SK-N-SH treated with all-trans-retinoic acid at 6 μM for 48 hours (cell line): ENCODE results near the gene AFG1L.

Experiments
- ATAC-seq: fragments of 200-7000 bp; cut with Tn5 transposase; 3 replicates; pipeline ENCODE4 v1.9.1; 2020; ENCODE audit warnings: mild to moderate bottlenecking, moderate library complexity
- BACH2 ChIP-seq: fragments of 250-450 bp; sonication (Bioruptor Pico); IDR thresholded peaks from 2 replicates; pipeline ENCODE4 v1.9.0; 2021; ENCODE audit warnings: mild to moderate bottlenecking, borderline replicate concordance
- ESRRG ChIP-seq: fragments of 250-450 bp; sonication (Bioruptor Pico); IDR thresholded peaks from 2 replicates; pipeline ENCODE4 v1.6.1; 2021; ENCODE audit warnings: mild to moderate bottlenecking
- GLIS3 ChIP-seq: fragments of 250-450 bp; sonication (Bioruptor Pico); IDR thresholded peaks from 2 replicates; pipeline ENCODE4 v1.5.0; 2020; ENCODE audit warnings: mild to moderate bottlenecking, moderate library complexity
- ISL1 ChIP-seq: fragments of 250-450 bp; sonication (Bioruptor Pico); IDR thresholded peaks from 2 replicates; pipeline ENCODE4 v2.1.2; 2022; ENCODE audit warnings: mild to moderate bottlenecking, moderate library complexity
- OSR1 ChIP-seq: fragments of 250-450 bp; sonication (Bioruptor Pico); IDR thresholded peaks from 2 replicates; pipeline ENCODE4 v1.8.0; 2022; ENCODE audit warnings: moderate library complexity, mild to moderate bottlenecking, inconsistent platforms
- PPARA ChIP-seq: fragments of 250-450 bp; sonication (Bioruptor Pico); IDR thresholded peaks from 2 replicates; pipeline ENCODE4 v1.5.0; 2020; ENCODE audit warnings: mild to moderate bottlenecking, borderline replicate concordance
- RARB ChIP-seq: fragments of 250-450 bp; sonication (Bioruptor Pico); IDR thresholded peaks from 2 replicates; pipeline ENCODE4 v1.8.0; 2021; ENCODE audit warnings: mild to moderate bottlenecking, moderate library complexity
- TCF4 ChIP-seq: fragments of 250-450 bp; sonication (Bioruptor Pico); IDR thresholded peaks from 2 replicates; pipeline ENCODE4 v1.8.0; 2021; ENCODE audit warnings: mild to moderate bottlenecking, moderate library complexity, borderline replicate concordance
- ZC3H10 ChIP-seq: fragments of 250-450 bp; sonication (Bioruptor Pico); IDR thresholded peaks from 2 replicates; pipeline ENCODE4 v1.5.1; 2021; ENCODE audit warnings: mild to moderate bottlenecking, moderate library complexity
- ZNF565 ChIP-seq: fragments of 450-650 bp; formaldehyde crosslinking; conservative IDR thresholded peaks from 2 replicates; pipeline ENCODE4 v1.5.0; 2020; ENCODE audit warnings: low read depth, mild to moderate bottlenecking, moderate library complexity
- ZNF70 ChIP-seq: fragments of 450-650 bp; formaldehyde crosslinking; IDR thresholded peaks from 2 replicates; pipeline ENCODE4 v1.5.0; 2020; ENCODE audit warnings: mild to moderate bottlenecking, moderate library complexity
- ZNF8 ChIP-seq: fragments of 450-650 bp; formaldehyde crosslinking; IDR thresholded peaks from 2 replicates; pipeline ENCODE4 v1.5.0; 2020; ENCODE audit warnings: mild to moderate bottlenecking, moderate library complexity
- TF ChIP-seq, protein P1 (sequence below): fragments of 250-450 bp; sonication (Bioruptor Pico); IDR thresholded peaks from 2 replicates; pipeline ENCODE4 v1.5.1; 2020; ENCODE audit warnings: low read depth, mild to moderate bottlenecking, moderate library complexity
- TF ChIP-seq, protein P2 (sequence below): fragments of 250-450 bp; sonication (Bioruptor Pico); IDR thresholded peaks from 2 replicates; pipeline ENCODE4 v1.8.0; 2021; ENCODE audit warnings: low read depth, mild to moderate bottlenecking, moderate library complexity, borderline replicate concordance
- TF ChIP-seq, protein P3 (sequence below): fragments of 250-450 bp; sonication (Bioruptor Pico); IDR thresholded peaks from 2 replicates; pipeline ENCODE4 v1.5.0; 2020; ENCODE audit warnings: mild to moderate bottlenecking, moderate library complexity
- TF ChIP-seq, protein P4 (sequence below): fragments of 250-450 bp; sonication (Bioruptor Pico); IDR thresholded peaks from 2 replicates; pipeline ENCODE4 v1.5.1; 2021; ENCODE audit warnings: mild to moderate bottlenecking, moderate library complexity

Gene AFG1L

DNA sequence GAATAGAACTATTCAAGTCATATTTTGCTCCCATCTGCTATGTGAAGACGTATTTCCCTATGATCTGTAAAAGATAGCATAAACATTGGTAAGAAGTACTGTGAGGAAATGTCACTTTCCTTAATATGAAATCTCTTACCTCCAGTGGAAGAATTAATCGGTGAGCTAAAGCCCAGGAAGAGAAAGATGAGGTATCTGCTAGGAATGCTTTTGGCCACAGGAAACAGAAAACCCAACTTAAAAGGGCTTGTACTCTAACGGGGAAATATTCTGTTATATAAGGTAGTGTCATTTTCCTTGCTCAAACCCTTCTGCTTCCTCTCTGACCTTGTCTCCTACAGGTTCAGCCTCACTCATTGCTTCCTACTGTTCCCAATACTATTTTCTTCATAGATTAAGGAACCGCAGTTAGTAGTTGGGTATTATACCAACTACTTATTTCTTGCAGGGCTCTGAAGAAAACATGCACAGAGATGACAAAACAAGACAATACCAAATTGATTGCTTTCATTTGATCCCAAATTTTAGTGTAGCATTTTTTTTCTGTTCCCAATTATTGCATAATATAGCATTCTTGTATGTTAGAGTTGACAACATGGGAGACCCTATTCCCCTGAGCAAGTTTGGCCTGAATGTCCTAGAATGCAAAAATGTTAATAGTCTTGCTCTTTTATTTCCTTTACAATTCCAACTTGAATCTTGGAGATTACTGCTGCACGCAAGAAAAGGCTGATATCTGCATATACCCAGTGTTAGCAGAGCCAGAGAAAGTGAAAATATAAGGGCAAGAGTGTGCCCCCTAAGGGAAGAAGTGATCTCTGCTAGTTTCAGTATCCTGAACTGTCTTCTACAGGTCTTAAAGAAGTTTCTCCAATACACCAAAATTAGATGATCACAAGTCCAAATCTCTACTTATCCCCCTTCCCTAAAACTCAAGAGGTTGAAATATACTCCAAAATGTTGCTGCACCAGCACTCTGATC lies 65.3 kb downstream of the AFG1L start:
- no peak for TF ChIP-seq ZC3H10 (CRISPR knock-in tag)
- no peak for TF ChIP-seq BACH2 (CRISPR knock-in tag)
- no peak for TF ChIP-seq ZNF565 (CRISPR knock-in tag)
- TF ChIP-seq, all 23 proteins: peak for 0
- ATAC-seq = peak; percentile 70

DNA sequence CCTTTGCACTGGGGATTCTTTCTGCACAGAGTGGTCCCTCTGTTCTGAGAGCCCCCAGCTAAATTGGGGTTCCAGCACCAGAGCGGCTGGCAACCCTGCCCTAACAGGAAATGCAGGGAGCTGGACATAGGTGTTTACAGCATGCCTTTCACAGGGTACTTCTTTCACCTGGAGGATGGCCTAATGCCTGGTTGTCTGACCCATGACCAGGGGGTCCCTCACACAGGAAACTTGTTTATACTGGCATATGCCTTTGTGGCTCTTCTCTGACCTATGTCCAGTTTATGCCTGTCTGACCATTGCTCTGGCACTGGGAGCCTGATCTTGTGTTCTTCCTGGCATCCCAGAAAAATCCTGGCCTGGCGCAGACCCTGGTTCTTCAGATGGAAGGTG lies 66.1 kb downstream of the AFG1L start:
- TF ChIP-seq, protein P1, sequence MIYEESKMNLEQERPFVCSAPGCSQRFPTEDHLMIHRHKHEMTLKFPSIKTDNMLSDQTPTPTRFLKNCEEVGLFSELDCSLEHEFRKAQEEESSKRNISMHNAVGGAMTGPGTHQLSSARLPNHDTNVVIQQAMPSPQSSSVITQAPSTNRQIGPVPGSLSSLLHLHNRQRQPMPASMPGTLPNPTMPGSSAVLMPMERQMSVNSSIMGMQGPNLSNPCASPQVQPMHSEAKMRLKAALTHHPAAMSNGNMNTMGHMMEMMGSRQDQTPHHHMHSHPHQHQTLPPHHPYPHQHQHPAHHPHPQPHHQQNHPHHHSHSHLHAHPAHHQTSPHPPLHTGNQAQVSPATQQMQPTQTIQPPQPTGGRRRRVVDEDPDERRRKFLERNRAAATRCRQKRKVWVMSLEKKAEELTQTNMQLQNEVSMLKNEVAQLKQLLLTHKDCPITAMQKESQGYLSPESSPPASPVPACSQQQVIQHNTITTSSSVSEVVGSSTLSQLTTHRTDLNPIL = no peak
- TF ChIP-seq ZNF8 (no peak), ZNF70 (no peak), RARB (CRISPR knock-in tag) (no peak), ESRRG (CRISPR knock-in tag) (no peak)
- TF ChIP-seq, protein P2, sequence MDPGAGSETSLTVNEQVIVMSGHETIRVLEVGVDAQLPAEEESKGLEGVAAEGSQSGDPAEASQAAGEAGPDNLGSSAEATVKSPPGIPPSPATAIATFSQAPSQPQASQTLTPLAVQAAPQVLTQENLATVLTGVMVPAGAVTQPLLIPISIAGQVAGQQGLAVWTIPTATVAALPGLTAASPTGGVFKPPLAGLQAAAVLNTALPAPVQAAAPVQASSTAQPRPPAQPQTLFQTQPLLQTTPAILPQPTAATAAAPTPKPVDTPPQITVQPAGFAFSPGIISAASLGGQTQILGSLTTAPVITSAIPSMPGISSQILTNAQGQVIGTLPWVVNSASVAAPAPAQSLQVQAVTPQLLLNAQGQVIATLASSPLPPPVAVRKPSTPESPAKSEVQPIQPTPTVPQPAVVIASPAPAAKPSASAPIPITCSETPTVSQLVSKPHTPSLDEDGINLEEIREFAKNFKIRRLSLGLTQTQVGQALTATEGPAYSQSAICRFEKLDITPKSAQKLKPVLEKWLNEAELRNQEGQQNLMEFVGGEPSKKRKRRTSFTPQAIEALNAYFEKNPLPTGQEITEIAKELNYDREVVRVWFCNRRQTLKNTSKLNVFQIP (CRISPR knock-in tag) = no peak
- TF ChIP-seq, protein P3, sequence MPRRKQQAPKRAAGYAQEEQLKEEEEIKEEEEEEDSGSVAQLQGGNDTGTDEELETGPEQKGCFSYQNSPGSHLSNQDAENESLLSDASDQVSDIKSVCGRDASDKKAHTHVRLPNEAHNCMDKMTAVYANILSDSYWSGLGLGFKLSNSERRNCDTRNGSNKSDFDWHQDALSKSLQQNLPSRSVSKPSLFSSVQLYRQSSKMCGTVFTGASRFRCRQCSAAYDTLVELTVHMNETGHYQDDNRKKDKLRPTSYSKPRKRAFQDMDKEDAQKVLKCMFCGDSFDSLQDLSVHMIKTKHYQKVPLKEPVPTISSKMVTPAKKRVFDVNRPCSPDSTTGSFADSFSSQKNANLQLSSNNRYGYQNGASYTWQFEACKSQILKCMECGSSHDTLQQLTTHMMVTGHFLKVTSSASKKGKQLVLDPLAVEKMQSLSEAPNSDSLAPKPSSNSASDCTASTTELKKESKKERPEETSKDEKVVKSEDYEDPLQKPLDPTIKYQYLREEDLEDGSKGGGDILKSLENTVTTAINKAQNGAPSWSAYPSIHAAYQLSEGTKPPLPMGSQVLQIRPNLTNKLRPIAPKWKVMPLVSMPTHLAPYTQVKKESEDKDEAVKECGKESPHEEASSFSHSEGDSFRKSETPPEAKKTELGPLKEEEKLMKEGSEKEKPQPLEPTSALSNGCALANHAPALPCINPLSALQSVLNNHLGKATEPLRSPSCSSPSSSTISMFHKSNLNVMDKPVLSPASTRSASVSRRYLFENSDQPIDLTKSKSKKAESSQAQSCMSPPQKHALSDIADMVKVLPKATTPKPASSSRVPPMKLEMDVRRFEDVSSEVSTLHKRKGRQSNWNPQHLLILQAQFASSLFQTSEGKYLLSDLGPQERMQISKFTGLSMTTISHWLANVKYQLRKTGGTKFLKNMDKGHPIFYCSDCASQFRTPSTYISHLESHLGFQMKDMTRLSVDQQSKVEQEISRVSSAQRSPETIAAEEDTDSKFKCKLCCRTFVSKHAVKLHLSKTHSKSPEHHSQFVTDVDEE (CRISPR knock-in tag) = no peak
- TF ChIP-seq, protein P4, sequence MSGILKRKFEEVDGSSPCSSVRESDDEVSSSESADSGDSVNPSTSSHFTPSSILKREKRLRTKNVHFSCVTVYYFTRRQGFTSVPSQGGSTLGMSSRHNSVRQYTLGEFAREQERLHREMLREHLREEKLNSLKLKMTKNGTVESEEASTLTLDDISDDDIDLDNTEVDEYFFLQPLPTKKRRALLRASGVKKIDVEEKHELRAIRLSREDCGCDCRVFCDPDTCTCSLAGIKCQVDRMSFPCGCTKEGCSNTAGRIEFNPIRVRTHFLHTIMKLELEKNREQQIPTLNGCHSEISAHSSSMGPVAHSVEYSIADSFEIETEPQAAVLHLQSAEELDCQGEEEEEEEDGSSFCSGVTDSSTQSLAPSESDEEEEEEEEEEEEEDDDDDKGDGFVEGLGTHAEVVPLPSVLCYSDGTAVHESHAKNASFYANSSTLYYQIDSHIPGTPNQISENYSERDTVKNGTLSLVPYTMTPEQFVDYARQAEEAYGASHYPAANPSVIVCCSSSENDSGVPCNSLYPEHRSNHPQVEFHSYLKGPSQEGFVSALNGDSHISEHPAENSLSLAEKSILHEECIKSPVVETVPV (CRISPR knock-in tag) = no peak
- ATAC-seq = no peak

DNA sequence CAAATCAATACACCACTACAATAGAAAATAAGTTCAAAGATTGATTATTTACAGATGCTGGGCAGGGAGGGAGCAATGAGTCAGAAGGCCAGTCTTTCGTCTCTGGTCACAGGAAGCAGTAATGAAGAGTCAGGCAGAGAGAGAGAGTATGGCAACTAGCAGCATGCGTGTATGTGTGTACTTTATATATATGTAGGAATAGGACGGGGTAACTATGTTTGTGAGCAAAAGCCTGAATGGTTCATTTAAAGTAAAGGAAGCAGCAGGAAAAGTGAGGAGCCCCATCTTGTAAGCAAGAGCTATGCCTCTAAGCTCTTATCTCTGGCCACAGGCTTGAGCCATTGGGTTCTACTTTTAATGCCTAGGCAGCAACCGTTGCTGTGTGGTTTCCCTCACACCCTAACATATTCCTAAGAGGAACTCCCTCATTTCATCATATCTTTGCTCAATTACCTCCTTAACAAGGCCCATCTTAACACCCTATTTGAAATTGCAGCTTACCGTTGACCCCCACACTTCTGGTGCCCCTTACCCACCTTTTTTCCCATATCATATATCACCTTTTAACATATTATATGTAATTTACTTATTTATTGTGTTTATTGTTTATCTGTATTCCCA lies 66.6 kb downstream of the AFG1L start:
- peak; percentile 35; the same call in 1 of the 3 replicates for ATAC-seq
- TF ChIP-seq OSR1 (CRISPR knock-in tag) (no peak), ESRRG (CRISPR knock-in tag) (no peak), GLIS3 (CRISPR knock-in tag) (no peak), ZNF565 (CRISPR knock-in tag) (no peak), PPARA (CRISPR knock-in tag) (no peak), ZC3H10 (CRISPR knock-in tag) (no peak), ISL1 (CRISPR knock-in tag) (no peak), ZNF8 (no peak), TCF4 (no peak), RARB (CRISPR knock-in tag) (no peak)
- TF ChIP-seq, protein P1 = no peak
- TF ChIP-seq, protein P3 (CRISPR knock-in tag) = no peak
- TF ChIP-seq, protein P2 (CRISPR knock-in tag) = no peak
- TF ChIP-seq, protein P4 (CRISPR knock-in tag) = no peak
